SH-SY5Y (cell line): ENCODE data around the gene THSD4.

Source experiments
- GATA2 ChIP-seq: IDR thresholded peaks from 2 replicates; pipeline ENCODE4 v1.6.1; 2011; ENCODE audit warnings: mild to moderate bottlenecking, low read depth, low read length
- GATA3 ChIP-seq: IDR thresholded peaks from 2 replicates; pipeline ENCODE4 v1.6.1; 2011; ENCODE audit warnings: low read depth, mild to moderate bottlenecking, low read length, moderate library complexity

- TF ChIP-seq GATA3 (no peak), GATA2 (no peak)
Measured at GRCh38 chr15:71648095-71648494, 532.8 kb downstream of the THSD4 start.
